Measurements from ENCODE around the gene DLG5.

GRCh38 chr10:77926566-77927401 is at the start of gene DLG5:
- TF ChIP-seq EP300 (IDR thresholded peaks at IDR 0.05; ENCODE audit: borderline replicate concordance) (0 out of 2 replicates have a peak, but pooled peaks have one; percentile 17), NFIC (IDR thresholded peaks at IDR 0.05) (peak; percentile 60), REST (IDR thresholded peaks at IDR 0.05; ENCODE audit: low read depth) (no peak), USF1 (IDR thresholded peaks at IDR 0.05) (no peak), TCF12 (IDR thresholded peaks at IDR 0.05; ENCODE audit: low read depth) (0 out of 2 replicates have a peak, but pooled peaks have one; percentile 16), CREB1 (IDR thresholded peaks at IDR 0.05; ENCODE audit: low read depth) (no peak), EGR1 (IDR thresholded peaks at IDR 0.05) (peak; percentile 40), MAX (IDR thresholded peaks at IDR 0.05) (peak; percentile 12; the same call in 1 of the 2 replicates), TEAD4 (IDR thresholded peaks at IDR 0.05) (no peak; the same call in 1 of the 2 replicates), YY1 (IDR thresholded peaks at IDR 0.05; ENCODE audit: low read depth) (peak; percentile 89), TAF1 (IDR thresholded peaks at IDR 0.05; ENCODE audit: low read depth) (0 out of 2 replicates have a peak, but pooled peaks have one; percentile 78), RAD21 (IDR thresholded peaks at IDR 0.05; ENCODE audit: low read depth) (no peak)
